HG02623 (cell line): Measurements from ENCODE around the gene MIER2.

Source experiments
- ATAC-seq: cut with Tn5 transposase; IDR thresholded peaks from one replicate; pipeline ENCODE4 v1.9.1; 2021; ENCODE audit warnings: moderate library complexity; ENCODE audit not compliant: unreplicated experiment

Gene MIER2

DNA sequence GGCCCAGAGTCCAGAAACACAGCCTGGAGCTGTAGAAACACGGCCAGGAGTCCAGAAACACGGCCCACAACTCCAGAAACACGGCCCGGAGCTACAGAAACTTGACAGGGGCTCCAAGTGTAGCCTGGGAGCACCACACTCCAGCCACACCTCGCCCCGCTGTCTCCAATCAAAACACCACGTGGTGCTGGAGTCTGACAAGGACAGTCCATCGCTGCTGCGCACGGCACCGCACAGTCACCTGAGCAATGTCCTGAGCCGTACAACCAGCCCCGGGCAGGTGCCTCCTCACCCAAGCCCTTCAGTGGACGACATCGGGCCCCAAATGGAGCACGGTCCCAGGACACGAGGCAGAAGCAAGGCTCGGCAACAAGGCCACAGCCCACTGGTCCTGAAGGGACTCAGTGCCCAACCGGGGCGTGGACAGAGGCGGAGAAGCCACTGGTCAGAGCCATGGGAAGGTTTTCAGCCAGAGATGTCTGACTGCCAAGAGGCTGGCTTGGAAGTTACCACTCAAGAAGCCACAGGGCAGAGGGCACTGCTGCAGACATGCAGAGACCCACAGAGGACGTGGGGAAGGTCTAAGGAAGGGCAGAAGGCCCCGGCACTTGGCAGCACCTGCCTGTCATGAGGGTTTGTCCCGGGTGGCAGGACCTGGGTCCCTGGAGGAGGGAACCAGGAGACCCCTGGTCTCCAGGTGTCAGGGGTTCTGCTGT, 33.7 kb downstream of the MIER2 start:
- ATAC-seq, result no peak

DNA sequence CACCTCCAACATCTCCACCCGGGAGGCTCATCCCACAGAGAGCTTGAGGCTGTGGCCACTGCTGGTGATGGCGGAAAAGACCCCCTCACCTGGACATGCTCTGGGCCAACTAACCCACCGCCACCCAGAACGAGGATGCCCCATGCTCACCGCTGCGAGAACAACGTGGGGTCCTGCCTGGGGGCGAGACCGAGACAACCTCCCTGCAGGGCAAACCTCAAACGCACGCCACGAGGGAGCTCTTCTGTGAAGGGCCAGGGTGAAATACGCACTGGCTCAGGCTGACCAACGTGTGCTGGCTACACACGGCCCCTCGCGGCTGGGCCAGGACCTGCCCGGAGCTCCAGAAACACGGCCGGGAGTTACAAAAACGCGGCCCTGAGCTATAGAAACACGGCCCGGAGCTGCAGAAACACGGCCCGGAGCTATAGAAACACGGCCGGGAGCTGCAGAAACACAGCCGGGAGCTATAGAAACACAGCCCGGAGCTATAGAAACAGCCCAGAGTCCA, 34.4 kb downstream of the MIER2 start:
- ATAC-seq, result no peak

DNA sequence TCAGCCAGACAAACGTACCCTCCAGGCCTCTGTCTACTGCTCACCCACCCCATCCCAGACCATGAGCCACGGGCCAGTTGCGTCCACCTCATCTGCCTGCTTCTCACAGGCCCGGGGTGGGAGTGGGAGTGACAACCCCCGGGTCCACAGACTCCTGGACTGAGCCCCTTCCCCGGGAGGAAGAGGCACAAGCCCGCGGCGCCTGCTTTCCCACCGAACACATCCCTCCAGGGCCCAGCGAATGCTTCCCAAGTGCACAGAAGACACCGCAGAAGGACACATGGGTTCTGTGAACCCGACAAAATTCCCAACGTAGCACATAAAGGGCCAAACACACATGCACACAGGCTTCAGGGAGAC, 35.4 kb downstream of the MIER2 start:
- ATAC-seq, result no peak

DNA sequence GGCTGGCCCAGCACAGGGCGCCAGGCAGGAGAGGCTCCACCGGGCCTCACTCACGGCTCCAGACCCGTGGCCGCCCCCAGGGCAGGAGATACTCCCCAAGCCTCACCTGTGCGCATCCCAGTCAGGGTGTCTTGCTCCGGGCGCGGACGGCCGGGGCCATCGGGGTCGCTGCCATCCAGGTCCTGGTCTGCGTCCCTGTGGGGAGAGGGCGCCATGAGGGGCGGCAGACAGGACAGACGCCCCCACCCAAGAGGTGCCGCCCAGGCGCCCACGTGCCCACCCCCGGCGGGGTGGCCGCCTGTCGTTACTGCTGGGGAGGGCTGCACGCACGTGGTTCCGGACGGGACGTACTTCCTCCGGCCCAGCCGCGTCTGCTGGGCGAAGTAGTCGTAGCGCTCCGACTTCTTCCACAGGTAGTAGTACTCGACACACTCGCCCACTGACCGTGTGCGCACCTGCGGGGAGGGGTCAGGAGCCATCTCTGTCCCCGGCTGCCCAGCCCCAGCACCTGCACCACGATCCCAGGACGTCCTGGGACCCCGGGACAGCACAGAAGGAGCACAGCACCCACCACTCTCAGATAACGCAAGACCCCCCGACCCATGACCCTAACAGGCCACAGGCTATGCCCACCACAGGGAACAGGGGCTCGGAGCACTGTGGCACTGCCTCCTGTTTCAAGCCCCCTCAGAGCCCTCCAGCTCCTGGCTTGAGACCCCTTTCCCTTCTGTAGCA, 36.0 kb downstream of the MIER2 start:
- ATAC-seq, result no peak

DNA sequence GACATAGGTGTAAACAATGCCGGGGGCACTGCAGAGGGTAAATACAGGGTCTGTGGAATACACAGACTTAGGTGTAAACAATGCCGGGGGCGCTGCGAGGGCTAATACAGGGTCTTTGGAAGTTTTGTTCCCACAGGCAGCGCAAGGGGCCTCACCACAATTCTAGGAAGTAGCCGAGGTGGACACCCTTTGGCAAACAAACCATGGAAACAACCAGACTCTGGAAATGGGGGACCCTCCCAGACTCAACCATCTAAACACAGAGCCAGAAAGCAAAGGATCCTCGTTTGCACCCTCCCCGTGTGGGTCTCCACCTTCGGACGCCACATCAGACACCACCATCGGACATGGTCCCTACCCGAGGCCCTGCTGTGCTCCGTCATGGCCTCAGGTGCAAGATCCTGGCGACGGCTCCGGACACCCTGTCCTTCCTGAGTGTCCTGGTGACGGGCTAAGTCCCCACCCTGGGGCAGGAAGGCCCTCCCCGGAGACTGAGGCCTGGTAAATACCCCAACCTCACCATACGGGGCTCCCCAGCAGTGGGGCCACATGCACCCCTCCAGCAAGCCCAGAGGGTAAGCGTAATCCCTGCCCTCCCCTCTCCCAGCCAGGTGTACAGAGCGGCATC, 36.7 kb downstream of the MIER2 start:
- no peak for ATAC-seq

DNA sequence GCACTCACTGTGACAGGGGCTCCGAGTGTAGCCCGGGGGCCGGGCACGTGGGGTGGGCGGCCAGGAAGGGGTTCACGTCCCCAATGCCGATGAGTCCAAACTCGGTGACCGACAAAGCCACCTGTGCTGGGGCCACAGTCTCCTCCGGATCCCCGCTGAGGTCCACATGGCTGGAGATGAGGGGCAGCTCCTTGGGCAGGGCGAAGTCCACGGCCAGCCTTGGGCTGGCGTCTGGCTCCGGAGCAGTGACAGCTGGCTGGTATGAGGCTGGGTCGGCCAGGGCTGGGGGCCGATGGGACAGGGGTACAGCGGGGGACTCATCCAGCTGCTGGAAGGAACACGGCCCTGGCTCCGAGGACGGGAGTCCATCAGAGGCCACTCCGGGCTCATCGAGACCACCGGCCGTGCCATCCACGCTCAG, 37.5 kb downstream of the MIER2 start:
- ATAC-seq, result no peak

DNA sequence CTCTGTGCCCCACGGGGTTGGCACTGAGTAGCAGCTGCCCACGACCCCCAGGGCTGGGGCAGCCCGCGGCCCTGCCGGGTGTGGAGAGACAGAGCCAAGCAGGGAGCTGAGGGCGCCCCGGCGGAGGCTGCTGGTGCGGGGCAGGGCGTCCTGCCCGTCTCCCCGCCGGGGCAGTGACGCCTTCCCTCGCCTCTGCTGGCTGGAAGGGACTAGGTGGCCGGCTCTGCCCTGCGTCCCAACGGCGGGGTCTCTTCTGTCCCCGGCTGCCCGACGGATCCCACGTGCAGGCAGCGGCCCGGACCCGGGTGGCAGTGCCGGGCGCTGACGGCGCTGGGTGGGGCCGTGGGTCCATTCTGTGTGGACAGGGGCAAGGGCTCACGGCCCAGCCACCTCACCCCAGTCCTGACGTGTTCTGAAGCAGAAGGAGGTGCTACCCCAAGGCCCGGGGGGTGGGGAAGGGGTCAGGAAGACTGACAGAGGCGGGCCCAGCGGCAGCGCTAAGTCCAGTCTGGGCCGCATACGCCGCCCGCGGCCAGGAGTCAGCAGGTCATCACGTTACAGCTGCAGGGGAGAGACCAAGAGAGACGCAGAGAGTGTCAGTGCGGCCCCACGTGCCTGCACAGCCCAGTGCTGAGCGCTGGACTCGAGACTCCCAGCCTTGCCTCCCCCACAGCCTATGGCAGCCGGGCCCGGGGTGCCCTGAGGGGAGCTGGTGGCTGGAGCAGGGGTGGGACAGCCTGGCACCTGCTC, 38.3 kb downstream of the MIER2 start:
- ATAC-seq, result no peak

DNA sequence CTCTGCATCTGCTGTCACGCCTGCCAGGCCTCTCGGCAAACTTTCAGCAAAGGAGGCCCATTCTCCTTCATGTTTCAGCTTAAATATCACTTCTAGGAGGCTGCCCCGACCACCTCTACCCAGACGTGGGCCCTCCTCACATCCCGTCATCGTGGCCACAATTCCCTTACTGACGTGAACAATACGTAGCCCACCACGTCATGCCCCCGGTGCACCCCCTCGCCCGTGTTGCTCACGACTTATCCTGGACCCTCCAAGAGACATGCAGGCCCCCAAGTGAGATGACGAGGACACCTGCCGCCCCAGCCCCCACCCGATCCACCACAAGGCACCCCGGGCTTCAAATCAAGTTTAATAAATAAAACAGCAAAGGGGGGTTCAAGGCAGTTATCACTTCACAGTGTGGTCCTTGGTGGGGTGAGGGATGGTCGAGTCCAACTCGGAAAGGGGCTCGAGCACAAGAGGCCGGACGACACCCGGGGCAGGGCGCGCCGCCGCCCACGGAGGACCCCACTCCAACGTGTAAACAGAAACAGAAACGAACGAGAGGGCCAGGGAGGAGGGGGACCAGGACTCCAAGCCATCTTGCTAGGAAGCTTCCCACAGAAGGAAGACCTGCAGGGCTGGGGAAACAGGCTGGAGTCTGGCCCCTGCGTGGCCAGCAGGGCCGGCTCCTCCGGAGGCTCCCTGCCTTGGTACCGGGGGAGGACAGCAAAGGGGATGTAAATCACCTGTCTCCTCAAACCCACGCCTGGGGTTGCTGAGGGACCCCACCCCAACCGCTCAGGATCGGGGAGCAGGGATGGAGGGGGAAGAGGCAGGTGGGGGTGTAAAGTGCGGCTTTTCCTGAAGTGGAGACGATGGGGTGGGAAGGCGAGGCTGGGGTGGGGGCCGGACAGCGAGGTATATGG, 39.1 kb downstream of the MIER2 start:
- ATAC-seq, result no peak

DNA sequence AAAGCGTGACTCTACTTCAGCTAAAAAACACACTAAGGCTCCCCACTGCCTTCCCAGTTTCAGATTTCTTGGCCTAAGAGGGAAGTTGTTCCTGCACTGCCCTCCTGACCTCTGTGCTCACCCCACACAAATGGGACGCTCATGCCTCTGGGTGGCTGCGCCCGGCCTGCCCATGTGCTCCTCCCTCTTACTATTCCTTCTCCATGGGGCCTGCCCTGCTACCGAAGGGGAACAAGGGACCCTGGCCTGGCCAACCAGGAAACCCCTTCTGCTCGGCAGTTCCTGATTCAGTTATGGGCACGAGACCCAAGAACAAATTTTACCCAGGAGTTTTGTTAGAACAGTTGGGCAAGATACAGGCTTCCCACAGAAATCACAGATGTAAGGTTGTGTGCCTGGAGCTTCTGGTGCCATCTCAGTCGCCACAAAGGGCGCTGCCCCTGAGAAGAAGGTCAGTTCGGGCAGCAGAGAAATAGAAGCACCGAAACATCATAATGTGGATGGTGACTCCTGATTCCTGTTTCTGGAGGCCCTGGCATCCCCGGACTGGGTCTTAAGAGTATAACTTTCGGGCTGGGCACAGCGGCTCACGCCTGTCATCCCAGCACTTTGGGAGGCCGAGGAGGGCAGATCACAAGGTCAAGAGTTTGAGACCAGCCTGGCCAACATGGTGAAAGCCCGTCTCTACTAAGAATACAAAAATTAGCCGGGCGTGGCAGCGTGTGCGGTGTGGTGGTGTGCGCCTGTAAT, 47.9 kb downstream of the MIER2 start:
- ATAC-seq, result no peak

DNA sequence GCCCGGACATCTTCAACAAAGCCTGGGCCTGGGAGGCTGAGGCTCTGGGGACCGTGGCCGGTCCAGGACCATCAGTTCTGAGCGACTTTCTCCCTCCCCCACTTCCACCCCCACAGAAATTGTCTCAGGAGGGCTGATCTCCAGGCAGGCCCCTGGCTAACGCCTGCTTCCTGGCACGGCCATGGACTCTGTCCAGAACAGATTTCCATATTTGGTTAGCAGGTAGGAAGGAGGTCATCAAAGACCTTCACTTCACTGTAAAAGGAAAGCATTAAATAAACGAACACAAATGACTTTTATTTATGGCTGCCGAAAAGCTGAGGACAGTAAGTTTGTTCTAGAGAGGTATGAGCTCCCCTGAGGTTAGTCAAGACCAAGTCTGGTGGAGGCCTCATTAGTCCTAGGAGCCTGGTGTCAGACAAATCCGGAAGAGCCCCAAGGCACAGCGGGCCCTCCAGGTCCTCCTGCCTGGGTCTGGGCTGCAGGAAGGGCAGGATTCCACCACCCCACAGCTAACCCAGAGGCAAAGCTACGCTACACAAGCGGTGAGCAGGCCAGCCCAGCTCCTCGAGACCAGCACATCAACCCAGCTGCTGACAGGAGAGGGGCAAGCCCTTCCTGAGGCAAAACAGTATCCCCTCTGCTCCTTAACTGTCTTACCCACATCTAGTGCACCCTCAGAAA, 48.8 kb downstream of the MIER2 start:
- no peak for ATAC-seq

DNA sequence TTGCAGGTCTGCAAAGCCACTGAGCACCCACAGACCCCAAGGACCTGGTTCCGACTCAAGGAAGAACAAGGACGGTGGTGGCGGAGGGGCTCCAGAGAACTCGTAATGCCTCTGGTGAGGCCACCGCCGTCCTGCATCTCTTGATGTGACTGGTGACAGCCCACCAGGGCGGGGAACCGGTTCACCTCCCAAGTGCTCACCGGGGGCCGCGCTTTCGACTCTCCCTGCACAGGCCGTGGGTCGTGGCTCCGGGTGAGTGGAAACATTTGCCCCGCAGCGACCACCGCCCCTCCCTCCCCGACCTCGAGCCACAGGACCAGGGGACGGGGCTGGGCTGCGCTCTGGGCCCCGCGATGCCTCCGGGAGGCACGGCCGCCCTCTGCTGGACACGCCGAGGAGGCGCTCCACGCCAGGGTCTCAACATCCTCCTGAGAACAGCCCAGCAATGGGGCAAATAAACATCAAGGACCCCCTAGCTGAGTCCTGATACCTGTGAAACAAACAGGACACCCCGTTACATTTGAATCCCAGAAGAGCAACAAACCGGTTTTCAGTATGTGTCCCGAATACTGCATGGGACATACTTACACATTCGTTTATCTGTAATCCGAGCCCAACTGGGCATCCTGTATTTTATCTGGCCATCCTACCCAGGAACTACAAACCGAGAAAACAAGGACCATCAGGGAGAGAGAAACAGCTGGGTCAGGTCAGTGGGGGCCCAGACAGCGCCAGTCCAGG, 49.5 kb downstream of the MIER2 start:
- ATAC-seq, result no peak

DNA sequence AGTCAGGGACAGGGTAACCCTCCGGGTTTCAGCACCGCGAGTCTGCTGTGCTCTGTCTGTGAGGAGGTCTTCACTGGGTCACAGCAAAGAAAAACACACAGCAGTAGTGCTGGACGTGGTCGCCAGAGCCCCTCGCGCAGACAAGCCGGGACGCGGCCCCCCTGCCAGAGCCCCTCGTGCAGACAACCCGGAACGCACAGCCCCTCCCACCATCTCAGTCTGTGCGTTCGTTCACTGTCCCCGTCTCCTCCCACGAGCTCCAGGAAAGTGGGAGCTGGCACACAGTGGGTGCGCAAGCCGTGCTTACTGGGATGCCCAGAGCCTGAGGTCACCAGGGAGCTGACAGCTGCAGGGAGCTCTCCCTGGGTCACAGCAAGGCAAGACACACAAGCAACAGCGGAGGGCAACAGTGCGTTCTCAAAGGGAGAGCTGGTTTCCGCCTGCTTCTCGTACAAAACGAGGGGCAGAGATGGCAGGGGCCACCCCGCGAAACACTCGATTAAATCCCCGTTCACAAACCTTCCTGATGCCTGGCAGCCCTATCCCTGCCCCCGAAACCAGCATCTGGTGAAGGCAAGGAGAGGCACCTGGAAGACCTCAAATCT, 50.2 kb downstream of the MIER2 start:
- no peak for ATAC-seq

DNA sequence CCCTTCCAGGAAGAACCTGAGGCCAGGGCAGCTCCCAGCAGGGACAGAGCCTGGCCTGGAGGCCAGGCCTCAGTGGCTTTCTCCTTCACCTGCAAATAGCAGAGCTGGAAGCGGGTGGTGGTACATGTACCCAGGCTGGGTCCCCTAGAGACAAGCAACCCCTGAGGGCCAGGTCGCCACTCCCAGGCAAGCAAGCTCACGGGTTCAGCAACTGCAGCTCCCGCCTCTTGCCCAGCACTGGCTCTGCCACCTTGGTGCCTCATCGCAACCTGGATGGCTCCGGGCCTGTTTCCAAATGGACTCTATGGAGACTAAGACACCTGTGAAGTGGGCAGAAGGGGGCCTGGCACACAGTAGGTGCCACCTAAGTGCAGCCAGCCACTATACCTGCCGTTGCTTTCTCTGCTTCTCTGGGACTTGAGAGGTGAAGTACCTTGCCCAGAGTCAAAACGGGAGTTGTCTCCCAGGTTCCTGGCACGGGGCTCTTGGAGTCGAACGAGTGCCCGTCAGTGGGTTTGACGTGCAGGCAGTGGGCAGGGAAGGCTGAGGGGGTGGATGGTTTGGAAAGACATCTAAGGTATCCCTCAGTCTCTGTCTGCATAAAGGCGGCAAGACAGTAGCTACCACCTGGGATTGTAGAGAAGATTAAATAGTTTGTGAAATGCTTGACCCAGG, 51.0 kb downstream of the MIER2 start:
- ATAC-seq, result no peak

DNA sequence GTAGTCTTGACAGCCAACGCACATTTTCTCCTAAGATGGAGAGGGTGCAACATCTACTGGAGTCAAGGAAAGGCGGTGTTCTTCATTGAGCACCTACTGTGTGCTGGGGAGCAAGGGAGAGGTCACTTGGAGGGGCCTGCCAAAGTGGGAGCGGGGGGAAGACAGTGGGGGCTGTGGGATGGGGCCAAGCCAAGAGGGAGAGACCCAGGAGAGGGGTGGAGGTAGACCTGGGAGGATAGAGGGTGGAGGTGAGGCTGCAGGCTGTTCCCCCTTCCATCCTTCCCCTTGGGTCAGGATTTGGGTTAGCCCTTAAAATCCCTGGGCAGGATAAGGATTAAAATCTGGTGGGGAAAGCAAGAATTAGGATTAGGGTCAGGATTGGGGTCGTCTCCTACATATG, 51.6 kb downstream of the MIER2 start:
- ATAC-seq, result no peak

DNA sequence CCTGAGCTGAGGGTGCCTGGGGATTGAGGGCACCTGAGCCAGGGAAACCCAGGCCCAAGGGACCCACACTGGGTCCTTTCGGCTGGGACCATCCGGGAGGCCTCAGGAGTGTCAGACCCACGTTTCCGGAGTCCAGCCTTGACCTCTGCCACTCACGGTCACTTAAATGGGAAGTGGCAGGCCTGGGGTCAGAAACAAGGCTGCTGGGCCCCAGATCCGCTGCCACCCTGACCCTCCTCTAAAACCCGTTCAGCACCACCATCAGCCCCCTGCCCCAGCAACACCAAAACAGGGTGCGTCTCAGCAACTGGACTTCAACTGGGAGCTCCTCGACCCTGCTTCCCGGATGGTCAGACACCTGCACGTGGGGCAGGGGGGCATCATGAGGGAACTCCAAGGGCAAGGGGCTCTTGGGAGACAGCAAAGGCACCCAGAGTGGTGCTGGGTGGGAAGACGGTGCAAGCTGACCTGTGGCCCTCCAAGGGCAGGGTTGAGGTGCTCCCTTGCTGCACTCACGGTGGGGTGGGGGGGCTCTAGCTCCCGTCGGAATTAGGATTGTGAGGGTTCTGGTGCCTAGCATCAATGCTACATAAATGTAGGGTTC, 52.2 kb downstream of the MIER2 start:
- no peak for ATAC-seq

DNA sequence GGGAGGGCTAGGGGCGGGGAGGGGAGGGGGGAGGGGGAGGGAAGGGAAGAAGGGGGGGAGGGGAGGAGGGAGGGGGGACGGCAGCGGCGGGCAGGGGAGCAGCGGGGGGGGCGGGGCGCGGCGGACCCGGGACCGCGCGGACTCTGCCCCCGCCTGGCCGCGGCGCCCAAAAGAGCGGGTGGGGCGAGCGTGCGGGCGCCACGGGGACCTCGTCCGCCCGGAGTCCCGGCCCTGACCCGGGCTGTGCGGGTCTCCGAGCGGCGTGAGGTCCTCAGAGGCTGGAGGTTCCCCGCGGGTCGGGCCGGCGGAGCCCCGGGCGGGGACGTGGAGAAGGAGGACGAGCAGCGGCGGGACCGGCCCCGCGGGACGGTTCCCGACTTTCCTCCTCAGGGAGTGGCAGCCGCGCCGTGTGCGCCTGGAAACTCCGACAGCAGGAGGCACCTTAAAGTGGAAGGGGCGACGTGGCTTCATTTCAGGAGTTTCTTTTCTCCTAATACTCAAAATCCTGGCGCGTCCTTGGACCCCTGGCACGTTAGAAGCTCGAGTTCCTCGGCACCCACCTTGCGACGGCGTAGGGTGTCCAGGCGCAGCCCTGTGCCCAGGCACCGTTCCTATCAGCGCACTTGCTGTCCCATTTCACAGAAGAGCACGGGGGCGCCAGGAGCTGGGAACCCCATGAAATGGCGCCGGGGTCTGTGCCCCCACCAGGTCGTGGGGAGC, 52.9 kb downstream of the MIER2 start:
- ATAC-seq, result no peak
